GM12873 (cell line): ENCODE results near the gene DMAP1.

Source experiments
- TF ChIP-seq, protein P1 (sequence below): IDR thresholded peaks from 2 replicates; pipeline ENCODE4 v1.5.1; 2012; ENCODE audit warnings: low read depth, mild to moderate bottlenecking, moderate library complexity, low read length, control low read depth; ENCODE audit not compliant: insufficient read depth; ENCODE audit errors: missing control alignments

Gene DMAP1, protein sequence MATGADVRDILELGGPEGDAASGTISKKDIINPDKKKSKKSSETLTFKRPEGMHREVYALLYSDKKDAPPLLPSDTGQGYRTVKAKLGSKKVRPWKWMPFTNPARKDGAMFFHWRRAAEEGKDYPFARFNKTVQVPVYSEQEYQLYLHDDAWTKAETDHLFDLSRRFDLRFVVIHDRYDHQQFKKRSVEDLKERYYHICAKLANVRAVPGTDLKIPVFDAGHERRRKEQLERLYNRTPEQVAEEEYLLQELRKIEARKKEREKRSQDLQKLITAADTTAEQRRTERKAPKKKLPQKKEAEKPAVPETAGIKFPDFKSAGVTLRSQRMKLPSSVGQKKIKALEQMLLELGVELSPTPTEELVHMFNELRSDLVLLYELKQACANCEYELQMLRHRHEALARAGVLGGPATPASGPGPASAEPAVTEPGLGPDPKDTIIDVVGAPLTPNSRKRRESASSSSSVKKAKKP

DNA sequence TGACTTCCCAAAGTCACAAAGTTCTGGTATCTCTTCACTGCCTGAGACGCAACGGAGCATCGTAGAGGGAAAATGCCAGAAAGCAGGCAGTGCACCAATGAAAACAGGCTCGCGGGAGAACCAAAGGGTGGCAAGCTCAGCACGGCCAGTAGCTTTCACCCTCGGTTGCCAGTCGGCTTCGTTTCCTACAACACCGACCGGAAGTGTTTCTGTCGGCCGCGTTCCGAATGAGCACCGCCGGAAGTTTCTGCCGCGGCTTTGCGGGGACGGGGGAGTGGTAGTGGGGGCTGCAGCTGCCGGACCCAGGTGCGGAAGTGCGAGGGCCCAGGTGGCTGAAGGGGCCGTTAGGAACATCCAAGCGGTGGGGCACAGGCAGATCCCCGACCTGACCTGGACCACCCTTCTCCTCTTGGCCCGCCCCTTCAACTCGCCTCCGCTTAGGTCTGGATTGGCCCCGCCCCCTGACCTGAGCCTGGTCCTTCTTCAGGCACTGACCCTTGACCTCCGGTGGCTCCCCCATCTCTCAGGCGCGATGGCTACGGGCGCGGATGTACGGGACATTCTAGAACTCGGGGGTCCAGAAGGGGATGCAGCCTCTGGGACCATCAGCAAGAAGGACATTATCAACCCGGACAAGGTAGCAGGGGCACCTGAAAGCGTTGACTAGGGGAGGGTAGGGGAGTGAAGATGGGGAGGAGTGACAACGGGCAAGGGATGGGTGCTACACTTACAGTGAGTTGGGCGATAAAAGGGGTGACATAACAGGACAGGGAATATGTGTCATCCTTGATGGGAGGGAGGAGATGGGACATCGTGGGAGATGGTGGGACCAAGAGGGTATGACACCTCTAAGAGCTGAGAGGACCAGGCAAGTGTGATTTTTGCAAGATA, at the start of gene DMAP1:
Gene DMAP1, plus strand, starts transcription at position 250 of the 891 bp plus-strand sequence. Its CDS starts 283 bp downstream, at position 533.
- TF ChIP-seq, protein P1, sequence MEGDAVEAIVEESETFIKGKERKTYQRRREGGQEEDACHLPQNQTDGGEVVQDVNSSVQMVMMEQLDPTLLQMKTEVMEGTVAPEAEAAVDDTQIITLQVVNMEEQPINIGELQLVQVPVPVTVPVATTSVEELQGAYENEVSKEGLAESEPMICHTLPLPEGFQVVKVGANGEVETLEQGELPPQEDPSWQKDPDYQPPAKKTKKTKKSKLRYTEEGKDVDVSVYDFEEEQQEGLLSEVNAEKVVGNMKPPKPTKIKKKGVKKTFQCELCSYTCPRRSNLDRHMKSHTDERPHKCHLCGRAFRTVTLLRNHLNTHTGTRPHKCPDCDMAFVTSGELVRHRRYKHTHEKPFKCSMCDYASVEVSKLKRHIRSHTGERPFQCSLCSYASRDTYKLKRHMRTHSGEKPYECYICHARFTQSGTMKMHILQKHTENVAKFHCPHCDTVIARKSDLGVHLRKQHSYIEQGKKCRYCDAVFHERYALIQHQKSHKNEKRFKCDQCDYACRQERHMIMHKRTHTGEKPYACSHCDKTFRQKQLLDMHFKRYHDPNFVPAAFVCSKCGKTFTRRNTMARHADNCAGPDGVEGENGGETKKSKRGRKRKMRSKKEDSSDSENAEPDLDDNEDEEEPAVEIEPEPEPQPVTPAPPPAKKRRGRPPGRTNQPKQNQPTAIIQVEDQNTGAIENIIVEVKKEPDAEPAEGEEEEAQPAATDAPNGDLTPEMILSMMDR, result no peak

DNA sequence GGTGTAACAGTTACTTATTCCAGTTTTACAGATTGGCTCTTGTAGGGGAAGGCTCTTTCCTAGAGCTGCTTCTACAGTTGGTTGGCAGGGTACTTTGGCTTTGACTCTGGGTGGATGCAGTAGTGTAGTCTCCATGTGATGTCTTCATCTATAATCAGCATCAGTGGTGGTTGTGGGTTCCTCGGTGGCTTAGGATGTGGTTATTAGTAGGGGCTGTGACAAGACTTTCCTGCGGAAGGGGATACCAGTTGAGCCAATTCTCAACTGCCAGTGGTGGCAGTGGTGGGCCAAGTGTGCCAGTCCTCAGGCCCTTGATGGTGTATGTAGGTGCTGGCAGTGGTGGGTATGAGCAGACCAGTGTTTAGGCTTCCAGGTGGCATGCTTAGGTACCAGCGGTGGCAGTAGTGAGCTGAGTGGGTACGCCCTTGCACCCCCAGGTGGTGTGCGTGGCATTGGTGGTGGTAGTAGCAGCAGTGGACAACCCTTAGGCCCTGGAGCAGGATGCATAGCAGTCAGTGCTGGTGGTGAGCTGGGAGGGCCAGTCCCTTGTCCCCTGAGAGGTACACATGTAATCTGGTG, 44.7 kb upstream of the DMAP1 start:
- TF ChIP-seq, protein P1, result peak; percentile 3

DNA sequence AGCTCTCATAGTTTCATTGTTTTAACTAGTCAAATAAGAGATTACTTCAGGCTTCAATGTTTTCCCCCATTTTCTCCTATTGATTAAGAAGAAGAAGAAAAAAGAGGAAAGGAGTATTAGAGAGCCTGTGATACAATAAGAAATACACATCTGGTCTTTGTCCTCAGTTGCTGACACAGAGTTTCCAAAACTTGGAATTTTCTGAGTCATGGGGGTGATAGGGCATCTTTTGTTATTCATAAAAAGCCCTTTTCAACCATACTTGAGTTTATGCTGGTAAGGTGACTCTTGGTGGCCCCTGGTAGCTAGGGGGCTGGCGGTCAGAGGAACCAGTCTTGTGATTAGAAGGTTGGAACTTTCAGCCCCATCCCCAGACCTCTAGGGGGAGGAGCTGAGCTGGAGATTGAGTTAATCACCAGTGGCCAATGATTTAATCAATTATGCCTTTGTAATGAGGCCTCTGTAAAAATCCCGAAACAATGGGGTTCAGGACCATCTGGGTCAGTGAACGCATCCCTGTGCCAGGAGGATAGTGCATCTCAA, 42.9 kb upstream of the DMAP1 start:
- TF ChIP-seq, protein P1, result no peak

DNA sequence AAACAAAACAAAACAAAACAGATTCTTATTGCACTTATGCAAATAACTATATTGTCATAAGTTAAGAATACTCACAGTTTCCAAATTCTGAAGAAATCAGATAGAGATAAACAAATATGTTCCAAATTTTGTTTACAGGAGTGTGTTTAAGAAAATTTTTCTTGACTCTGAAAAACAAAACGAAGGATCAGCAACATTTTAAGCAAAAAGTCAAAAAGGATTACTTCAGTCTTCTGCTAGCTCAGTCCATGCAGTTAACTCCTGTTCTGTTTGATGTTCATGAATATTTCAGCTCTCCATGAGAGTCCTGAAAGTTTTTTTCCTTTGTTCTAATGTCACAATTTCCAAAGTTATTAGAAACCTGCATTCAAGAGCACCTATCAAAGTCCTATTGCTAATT, 38.6 kb upstream of the DMAP1 start:
- TF ChIP-seq, protein P1, result no peak

DNA sequence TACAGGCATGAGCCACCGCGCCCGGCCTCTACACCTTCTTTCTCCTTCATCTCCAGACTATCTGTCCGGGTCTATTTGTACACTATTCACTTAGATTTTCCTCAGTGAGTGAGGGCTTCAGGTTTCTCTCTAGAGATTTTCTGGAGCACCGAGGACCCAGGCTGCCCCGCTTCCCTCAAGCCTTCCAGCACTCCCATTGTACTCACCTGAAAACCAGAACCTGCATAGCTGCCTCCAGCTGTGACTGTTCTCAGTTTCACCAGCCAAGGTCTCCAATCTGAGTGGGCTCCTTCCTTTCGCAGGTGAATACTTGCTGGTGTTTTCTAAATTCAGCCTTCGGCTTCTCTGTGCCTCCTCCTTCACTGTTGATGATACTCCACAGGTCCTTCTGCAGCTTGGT, 12.9 kb upstream of the DMAP1 start:
- TF ChIP-seq, protein P1, result no peak

DNA sequence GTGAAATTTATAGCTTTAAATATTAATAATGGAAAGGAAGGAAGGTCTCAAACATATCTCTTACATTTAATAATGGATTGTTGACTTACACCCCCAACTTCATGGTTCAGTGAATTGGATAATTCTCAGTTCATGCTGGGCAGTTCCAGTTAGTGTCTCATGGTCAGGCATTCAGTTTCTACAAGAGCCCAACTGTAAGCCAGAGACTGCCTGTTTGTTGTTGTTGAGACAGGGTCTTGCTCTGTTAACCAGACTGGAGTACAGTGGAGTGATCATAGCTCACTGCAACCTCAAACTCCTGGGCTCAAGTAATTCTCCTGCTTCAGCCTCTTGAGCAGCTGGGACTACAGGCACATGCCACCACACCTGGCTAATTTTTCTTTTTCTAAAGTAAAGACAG, 5.0 kb upstream of the DMAP1 start:
- TF ChIP-seq, protein P1, result no peak
